Eye (tissue), 1 donor: Measurements from ENCODE around the gene C3orf85.
"Not testable (repeated sequence)": the region's sequence is repeated elsewhere in the genome, so short reads cannot be mapped to it uniquely, and the experiment has no call there.

Source experiments
- DNase-seq: peaks from one replicate; pipeline ENCODE4 v3.0.0-alpha.2; 2015

Gene C3orf85, protein sequence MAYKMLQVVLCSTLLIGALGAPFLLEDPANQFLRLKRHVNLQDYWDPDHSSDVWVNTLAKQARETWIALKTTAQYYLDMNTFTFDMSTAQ

DNA sequence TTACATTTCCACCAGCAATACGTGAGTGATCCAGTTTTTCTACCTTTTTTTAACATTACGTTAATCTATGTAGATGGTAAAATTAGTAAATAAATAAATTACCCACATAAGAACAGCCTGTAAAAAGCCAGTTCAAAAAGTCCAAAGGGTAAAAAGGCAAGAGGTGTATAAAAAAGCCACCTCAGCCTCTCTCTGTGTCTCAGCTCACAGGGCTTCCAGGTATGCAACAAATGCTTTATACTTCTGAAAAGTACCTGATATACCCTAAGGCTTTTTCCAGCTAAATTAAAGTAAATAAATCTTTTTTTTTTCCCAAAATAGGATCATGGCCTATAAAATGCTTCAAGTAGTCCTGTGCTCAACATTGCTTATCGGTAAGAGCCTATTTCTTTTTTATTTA, at the start of gene C3orf85:
TSS of gene C3orf85 (plus strand) at position 197 of the 400 bp plus-strand sequence. CDS start at position 326, 129 bp downstream.
- DNase-seq = no peak

DNA sequence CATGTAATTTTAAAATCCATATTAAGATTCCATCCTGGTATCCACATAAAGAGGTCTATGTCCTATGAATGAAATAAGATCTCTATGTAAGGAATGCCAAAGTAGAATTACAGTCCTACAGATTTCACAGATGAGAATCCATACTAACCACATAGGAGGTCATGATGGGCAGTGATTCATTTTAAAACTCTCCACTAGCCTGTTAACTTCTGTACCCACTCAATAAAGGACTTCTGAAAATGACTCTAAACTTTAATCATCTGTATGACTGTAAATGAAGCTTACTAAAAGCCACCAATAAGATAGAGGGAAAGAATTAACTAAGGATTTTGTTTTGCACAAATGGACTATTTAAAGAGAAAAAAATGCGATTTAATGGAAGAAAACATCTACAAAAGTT, 47.3 kb upstream of the C3orf85 start:
- DNase-seq = no peak

DNA sequence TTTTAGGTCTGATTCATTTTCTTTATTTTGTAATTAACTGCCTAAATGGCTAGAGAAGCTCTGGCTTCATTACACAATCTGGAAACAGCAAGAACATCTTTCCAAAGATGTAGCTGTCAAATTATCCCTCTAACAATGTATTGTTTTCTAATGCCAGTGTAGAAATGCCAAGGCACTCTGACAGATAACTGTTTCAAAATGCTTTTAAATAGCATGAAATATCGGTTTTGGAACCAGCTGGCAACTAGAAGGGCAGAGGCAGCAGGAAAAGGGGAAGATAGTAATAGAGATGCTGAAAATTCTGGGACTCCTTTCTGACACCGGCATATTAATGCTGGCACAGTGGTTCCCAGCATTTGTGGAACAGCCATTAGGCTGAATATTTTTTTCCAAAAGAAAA, 44.7 kb upstream of the C3orf85 start:
- DNase-seq = no peak

DNA sequence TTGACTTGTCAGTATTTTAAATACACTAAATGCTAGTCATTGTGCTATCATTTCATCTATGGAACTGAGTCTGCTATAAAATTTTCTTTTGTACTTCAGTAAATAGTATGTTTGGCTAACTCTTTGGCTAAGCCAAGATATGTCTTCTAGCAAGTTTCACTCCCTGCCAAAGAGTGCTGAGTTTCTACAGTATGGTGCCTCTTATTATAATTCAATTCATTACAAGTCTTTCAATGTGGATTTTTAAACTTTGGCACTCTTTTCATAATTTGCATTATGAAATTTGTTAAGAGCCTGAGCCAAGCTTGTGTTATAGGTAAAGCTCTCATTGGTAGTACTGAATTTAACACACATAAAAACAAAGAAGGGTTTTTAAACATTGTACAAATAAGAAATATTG, 43.0 kb upstream of the C3orf85 start:
- DNase-seq = no peak

DNA sequence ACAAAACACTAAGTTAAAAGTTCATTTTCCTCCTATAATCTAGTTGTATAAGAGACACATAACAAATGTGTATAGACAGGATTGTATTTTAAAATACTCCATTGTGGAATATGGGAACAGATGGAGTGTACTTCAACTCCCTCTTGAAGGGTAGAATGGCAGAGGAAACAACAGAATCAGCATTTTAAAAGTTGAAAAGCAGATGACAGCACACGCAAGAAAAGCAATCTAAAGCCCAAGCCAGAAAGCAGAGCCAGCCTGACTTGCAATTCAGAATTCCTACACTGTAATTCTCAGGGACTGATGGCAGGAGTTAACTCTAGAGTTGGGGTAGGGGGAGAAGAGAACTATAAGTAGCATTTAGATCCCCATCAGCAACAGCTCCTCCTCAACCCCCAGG, 41.4 kb upstream of the C3orf85 start:
- no peak for DNase-seq

DNA sequence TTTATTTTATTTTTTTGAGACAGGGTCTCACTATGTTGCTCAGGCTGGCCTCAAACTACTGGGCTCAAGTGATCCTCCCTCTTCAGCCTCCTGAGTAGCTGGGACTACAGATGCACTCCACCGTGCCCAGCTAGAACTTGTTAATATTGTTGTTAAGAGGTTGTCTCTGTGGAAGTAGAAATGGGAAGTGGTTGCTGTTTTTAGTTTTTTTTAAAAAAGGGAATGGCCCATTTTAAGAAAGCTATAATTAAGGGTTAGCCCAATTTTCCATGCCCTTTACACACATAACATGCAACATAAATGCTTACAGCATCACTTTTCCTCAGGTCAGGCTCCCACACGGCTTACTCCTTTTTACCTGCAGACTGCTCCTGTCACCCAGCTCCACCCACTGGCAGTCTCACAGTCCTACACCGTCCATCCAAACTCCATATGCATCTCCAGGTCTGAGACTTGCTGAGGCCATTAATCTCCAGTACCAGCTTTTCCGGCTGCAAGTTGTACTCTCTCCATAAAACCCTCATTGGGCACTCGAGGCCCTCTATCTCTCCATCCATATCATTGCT, 38.4 kb upstream of the C3orf85 start:
- DNase-seq = no peak

DNA sequence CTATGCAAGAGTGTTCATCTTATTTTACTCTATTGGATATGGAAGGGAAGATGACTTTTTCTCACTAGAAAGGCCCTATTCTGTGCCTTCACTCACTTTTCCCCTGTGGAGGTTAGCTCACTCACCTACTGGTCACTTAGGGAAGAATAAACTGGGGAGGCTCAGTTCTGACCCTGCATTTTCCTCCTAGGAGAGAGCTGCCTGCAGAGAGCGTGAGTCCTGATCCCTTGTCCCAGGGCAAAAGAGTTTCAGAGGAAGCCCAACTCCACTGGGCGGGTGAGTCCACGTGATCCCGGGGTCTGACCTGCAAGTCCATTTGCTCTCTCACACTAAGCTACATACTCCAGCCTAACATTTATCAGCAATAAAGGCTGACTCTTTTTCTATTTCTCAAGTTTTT, 26.9 kb upstream of the C3orf85 start:
- no peak for DNase-seq

DNA sequence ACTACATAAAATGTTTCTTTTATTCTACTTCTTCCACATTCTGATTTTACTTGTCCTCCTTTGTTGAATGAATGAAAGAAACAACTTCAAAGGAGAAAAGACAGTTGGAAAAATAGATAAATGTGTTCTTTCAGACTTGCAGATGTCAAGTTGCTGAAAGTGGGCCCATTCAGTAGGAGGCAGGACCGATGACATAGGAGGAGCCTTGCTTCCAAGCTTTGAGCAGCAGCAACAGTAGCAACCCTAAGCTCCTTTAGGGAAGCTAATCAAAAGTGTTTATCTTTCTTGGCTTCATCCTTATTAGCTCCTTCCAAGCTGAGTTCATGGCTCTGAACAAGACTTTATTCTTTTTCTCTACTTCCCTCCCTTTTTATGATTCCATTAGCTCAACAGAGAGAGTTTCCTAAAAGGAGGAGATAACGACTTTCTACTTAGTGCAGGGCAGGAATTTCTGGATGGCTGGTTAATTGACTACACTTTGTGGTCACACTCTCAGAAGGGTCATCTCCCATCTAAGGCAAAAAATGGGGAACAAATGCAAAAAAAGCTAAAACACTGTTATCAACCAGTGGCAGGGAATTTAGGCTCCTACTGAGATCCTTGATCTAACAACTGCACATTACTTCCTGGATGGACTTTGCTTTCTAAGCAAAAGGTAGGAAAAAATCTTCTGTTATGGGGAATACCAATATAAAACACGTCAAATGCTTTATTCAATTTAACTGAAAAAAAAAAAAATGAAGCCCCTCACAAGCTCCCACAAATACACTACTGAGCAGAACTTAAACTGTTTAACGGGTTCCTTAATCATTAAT, 23.4 kb upstream of the C3orf85 start:
- no peak for DNase-seq

DNA sequence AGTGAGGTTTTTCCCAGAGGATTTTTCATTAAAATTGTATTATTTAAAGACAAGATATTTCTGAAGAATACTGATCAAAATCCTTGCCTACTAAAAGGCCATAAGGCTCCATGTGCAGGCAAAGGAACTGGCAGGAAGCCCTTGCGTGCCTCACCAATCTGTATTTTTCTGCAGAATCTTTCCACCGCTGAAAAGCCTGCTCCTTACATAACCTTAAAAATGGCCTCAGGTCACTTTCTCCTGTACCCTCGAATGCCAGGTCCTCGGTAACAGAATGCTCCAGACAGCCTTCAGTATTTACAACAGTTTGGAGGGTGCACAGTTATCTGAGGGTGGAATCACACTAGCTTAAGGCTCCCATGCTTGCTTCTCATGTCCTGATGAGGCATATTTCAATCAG, 21.8 kb upstream of the C3orf85 start:
- DNase-seq = no peak

DNA sequence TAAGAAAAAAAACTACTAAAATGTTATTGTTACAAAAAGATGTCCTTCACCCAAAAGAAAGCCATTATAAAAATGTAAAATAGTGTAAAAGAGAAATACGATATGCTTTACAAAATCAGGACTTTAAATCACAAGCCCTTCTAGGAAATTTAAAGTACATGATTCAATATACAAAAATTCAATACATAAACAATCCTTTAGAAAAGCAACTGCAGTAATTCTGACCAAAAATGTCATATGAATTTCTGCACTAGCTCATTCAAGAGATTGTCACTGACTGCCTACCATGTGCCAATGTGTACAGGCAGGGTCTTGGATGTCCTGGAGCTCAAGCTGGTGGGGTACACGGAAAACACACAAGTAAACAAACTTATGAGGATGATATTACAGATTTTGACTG, 21.1 kb upstream of the C3orf85 start:
- DNase-seq = no peak

DNA sequence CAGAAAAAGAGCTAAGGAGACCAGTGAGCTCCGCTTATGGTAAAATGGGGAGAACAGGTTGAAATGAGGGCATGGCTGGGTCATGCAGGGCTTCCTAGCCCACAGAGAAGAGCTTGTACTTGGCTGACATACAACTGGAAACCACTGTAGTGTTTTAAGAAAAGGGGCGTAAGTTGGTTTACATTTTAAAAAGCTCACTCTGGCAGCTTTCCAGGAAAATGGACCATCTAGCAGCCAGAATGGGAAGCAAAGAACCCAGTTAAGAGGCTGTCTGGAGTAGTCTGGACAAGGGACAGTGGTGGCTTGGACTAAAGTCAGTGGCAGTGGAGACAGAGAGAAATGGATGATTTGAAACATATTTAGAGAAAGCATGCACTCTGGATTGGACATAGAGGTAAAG, 20.5 kb upstream of the C3orf85 start:
- DNase-seq = no peak

DNA sequence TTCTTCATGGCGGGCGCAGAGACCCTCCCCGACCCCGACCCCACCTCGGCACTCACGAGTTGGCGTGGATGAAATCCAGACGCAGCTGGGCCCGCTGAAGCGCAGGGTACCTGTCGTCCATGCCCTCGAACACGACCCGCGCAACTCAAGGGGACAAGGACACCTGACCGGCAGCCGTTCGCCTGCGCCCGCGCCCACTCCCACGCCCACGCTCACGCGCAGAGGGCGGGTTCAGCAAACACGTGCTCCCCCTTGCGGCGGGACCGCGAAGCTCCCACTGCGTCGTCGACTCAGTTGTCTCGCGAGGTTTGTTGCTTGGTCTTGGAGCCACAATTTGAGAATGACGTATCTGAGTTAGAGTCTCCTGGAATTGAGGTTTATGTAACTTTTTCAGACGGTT, 18.6 kb upstream of the C3orf85 start, which contains the start of gene MORC1:
TSS of gene MORC1 (minus strand) at position 196 of the 400 bp plus-strand sequence. CDS start at position 121, 75 bp downstream.
- DNase-seq = no peak

DNA sequence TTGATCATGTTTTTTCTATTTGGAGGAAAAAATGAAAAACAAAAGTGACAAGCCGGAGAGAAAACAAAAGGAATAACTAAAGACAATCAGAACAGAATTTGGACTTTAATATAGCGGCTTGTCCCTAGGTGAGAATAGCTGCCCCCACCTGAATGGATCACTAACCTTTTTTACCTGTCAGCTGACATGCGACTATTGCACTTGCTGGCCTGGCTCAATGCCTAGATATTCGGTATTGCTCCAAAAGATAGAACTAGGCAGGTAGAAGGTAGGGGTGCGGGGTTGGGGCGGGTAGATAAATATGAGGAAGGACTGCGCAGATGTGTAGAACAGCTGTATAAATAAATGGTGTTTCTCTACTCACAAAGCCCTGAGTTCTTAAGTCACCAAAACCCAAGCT, 17.9 kb upstream of the C3orf85 start:
- no peak for DNase-seq

DNA sequence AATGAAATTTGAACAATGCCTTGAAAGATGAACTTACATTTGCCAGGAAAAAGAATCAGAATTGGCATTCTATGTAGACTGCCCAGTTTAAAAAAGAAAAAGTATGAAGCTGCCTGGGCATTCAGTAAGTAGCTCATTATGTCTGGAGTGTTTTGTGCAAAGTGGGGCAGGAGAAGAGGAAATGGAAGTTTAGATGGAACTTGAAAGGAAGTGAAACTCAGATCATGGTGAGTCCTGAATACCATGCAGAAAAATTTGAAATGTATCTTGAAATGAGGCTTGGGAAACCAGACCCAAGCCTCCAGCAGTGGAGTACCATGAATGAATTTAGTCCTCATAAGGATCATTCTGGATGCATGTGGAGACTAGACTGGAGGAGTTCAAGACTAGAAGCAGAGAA, 13.8 kb upstream of the C3orf85 start:
- no peak for DNase-seq

DNA sequence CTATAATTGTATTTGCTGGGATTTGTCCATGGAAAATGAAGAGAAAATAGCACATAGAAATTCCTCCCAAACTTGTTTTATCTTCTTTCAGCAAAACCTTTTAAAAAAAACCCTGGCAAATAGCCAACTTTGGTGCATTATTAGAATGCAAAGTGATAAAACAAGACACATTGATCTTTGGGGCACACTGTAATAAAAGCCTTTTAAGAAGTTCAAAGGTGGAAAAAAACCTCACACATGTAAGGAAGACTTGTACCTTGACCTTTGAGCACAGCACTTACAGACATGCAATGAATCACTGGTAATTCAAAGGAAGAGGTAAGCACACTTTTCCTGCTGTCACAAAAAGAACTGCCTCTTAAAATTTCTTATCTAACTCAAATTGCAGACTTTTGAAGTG, 10.6 kb upstream of the C3orf85 start:
- DNase-seq = no peak

DNA sequence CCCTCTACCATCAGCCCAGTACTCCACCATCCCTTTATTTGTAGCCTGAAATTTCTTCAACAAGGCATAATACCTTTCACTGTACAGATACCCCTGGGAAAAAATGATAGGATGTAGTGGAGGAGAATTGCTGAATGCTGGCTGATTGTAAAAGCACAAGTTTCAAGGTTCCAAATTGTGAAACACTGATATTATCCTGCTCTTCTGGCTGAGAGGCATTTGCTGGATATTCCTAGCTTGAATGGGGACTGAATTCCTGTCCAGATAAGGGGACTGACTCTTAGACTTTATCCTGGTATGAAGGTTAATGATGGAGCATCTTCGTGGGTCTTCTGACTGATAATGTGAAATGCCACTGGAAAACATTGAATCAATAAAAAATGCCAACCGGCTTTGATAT, 9.0 kb upstream of the C3orf85 start:
- no peak for DNase-seq

DNA sequence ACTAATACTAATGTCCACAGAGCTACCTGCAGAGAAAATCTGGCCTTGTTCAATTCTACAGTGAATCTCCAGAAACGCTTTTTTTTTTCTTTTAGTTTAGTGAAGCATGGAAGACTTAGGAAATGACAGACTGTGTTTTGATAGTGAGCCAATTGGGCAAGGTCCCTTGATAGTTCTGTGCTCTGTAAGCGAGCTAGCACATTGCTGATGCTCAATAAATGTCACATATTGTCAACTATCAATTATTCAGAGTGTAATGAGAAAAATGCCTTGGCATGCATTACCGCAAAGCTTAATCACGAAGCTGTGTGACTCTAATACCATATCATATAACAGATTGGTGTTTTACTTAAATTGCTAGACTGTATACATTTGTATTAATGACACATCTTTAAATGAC, 5.2 kb upstream of the C3orf85 start:
- peak; percentile 70 for DNase-seq

DNA sequence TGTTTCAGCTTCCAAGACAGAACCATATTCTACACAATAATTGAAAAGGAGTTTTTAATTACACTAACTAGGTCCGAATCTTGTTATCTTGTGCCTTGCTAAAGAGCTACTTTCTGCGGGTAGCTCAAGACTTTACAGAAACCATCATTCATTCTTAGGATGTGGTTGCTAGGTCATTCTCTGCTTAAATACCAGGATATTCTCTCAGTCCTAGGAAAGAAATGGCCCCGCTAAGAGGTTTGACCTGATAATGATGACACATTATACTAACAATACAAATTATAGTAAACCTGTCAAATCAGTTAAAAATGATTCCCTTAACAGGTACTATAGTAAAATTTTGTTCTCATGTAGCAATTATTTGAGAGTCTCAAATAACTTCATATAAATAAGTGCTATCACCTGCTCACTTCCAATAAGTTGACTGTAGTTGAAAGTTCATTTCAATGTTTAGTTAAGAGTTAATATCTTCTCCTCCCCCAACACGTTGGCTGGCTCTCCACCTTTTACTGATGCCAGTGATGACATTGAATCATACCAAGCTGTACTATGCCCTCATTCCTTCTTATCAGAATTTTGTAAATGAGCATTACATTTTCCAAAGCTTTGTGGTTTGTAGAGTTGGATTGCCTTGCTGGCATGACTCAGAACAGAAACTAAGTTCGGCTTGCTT, 3.6 kb upstream of the C3orf85 start:
- no peak for DNase-seq

DNA sequence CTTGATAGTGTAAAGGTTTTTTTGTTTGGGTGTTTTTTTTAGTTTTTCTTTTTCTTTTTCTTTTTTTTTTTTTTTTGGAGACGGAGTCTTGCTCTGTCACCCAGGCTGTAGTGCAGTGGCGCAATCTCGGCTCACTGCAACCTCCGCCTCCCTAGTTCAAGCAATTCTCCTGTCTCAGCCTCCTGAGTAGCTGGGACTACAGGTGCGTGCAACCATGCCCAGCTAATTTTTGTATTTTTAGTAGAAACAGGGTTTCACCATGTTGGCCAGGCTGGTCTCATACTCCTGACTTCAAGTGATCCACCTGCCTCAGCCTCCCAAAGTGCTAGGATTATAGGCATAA, 3.1 kb upstream of the C3orf85 start:
- DNase-seq = not testable (repeated sequence)

DNA sequence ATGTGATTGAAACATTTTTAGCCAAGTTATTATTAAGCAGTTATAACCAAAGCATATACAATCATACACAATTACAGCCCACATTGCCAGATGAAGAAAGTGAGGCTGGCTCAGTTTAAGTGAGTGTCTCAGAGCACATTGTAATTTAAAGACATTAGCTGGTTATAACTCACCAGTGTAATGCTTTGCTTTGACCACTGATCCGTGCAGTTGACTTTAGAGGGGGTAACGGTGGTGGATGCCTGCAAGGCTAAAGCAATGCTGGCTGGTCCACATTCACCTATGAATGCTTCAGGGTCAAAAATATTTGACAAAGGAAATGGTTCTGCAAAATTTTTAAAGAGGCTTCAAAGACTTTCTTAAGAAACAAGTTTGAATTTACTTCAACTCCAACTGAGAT, 1.2 kb downstream of the C3orf85 start:
- no peak for DNase-seq

DNA sequence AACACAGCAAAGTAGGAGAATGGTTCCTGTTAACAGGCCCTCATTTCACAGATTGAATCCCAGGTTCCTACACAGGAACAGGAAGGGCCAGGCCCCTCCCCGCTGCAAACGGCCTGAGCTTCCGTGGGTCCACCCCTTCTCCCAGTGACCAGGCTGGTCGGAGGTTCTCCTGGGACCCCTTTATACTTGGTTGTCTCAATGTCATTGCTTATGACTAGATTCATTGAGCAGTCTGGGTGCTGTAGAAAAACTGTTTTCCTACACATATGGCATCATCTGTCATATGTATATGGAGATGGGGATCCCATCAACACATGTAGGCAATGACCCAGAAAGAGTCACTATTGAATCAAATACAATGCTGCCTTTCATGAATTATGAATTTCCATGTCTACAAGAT, 3.8 kb downstream of the C3orf85 start:
- no peak for DNase-seq

DNA sequence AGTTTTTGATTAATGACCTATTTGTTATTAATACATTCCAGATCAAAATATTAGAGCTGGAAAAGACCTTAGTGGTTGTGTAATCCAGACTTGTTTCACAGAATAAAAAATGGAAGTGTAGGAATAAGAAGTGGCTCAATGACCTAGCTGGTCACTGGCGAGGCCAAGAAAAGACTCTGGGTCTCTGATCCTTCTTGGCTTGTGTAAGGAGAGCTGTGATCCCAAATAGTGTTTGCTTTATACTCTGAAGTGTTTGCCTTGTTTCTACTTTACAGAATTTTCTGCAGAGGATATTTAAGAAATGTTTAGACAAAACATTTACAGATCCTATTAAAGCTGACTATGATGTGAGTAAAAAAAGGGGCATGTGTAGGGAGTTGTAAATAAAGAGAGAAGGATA, 7.1 kb downstream of the C3orf85 start:
- no peak for DNase-seq

DNA sequence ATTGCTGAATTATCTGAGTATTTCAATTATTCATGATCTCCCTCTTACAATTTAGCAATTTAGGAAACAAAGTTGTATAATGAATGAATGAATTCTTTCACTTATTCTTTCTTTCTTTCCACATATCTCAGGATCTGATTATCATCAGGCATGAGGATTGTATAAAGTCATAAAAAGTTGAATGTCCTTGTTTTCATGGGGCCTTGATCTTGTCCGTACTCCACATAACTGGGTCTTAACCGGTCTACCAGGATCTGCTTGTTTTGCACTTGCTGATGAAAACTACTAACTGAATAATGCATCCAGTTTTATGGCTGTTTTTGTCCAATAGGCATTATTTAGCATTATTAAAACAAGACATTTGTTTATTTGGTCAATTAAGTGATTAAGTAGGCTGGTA, 12.6 kb downstream of the C3orf85 start:
- DNase-seq = no peak

DNA sequence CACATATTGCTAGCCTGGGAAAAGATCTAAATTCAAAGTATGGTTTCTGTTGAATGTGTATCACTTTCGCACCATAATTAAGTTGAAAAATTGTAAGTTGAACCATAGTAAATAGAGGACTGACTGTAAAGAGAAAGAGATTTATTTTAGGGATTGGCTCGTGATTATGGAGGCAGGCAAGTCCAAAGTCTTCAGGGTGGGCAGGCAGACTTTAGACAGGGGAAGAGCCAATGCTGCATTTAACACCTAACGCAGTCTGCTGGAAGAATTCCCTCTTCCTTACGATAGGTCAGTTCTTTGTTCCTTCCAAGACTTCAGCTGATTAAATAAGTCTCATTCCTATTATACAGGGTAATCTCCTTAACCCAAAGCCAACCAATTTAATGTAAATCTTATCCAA, 15.8 kb downstream of the C3orf85 start:
- no peak for DNase-seq
